COLO668 (cell line): ENCODE data around the gene HAND2.

Experiments used
- DNase-seq: peaks from one replicate; lab custom pipeline; 2025; ENCODE audit not compliant: unreplicated experiment; lab: John Stamatoyannopoulos, UW

The HAND2 gene

DNA sequence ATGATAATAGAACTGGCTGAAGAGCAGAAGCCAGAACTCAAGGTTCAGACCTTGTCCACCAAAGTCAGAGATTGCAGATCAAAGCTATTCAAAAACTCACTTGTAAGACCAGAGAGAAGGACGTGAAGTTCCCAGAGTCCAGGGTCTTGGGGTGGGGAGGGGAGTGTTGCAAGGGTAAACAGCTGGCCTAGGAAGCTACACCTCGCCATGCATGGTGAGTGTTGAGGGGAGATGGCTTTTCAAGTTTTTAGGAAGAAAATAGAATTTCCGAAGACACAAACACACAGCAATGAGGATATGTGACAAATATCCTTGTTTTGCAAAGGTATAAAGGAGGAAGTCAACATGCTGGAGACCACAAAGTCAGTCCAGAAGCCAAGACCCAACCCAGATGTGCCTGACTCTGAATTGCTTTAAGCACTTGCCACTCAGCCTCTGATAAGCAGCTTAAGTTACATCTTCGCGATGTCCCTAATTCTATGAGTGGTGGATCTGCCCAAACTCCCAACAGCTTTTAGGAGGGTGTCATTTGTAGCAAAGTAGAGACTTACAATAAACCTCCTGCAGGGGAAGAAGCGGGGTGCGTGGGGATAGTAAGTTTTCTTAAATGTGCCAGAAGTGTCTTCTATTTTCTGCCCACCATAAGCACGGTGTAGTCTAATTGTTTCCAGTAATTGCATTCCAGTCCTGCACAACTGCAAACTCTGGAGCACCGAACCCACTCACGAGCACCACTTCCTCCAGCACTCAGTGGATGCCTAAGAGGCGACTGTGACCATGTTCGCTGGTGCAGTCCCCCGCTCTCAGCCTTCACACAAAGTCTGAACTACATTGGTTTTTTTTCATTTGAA, 26.5 kb downstream of the HAND2 start:
- DNase-seq = no peak

DNA sequence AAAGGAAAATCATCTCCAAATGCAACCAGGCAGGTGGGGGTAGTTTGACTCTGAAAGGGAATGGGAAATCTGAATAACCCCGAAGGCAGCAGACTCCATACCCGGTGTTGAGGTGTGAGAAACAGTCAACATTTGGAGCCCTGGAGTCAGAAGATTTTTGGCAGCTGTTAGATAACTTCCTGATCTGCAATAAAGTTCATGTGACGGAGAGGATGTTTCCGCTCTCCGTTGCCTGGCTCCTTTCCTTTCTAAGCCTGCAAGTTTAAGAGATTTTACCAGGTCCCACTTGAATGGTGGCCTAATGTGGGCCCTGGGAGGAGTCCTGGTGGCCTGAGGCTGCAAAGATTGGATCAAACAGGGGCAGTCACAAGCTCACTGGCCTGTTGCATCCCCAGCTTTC, 27.7 kb downstream of the HAND2 start:
- no peak for DNase-seq

DNA sequence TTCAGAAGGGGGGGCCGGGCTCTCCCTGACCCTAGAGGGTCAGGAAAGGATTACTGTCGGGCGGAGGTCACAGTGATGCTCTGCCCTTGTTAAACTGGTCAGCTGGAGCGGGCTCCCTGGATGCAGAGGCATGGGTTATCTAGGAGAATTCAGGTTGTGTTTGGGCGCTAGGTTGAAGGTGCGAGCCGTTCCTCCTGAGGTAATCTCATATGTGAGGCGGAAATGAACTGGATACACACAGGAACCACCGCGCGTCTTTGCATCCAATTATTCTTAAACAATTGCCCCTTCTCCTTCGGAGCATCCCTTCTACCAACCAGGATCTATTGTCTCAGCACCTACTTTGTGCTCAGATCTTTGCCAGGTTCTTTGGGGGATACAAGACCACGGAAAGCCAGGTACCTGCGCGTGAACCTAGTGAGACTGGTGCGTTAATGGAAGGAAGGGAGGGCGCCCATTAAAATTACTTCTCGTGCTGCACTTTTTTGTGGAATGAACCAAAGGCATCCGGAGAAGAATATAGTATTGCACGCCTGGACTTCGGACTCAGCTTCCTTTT, 28.4 kb downstream of the HAND2 start:
- DNase-seq = no peak

DNA sequence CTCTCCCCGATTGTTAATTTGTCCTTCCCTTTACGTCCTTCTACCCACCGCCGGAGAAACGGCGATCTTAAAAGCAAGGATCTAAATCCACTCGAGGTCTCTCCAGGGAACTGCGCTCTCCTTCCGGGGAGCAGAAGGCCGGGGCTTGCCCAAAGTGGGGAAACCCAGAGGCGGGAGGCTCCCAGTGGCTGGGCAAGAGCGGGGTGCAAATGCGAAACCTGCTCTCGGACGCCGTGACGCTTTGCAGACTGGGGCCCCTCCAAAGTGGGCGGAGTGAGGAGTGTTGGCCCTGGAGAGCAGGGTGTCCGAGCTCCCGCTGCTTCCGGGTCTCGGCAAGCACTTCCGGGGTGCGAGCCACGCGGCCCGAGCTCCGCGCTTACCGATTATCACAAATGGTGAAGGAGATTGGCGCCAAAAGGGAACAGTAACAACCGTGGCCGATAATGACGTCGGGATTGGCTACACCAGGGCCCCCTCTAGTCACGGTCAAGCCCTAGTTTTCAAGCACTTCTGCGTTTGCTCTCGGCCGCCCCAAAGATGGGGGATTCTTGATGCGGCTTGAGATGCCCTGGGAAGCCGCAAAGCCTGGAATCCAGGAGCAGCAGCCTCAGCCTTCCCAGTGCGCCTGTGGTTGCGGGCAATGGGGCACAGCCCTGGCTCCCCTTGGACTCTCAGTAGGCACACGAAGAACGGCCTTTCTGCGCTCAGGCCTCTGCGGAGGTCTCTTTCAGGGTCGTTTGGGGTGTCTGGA, 29.0 kb downstream of the HAND2 start:
- DNase-seq = no peak

DNA sequence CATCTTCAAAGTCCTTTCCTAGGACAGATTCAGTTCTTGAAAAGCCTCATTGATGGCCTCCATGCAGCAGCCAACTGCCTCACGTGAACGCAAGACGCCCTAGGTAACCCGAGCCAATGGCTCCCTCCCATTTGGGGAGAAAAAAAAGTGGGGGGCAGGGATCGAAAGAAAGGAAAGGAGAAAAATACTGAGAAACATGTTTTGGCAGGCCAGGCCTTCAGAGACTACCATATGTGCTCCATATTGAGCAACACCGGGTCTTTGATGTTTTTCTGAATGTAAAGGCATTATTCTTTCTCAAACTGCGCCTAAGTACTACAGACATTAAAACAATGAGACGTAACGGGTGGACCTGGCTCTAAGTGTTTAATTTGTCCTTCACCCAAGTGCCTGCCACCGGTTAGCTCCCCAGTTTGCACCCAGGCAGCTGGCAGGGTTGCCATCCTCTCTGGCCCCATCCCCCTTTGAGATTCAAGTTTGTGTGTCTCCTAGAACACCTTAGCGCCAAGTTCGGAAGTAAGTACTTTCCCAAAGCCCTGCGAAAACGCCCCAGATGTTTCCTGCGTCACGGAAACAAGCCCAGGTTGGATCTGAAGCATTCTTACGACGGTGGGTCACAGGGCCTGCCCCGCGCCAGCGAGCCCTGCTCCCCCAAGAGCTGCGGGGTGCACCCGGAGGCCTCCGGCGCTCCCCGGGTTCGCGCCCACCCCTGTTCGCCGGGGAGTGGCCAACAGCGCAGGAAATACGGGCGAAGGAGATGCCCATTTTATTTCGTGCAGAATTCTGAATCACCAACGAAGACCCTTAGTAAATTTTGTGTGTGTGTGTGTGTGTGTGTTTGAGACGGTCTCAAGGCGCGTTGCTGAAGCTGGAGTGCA, 30.1 kb downstream of the HAND2 start:
- no peak for DNase-seq

GRCh38 chr4:173498771-173499170, 31.3 kb downstream of the HAND2 start:
- DNase-seq = no peak

GRCh38 chr4:173498023-173498422, 32.0 kb downstream of the HAND2 start:
- DNase-seq = no peak

DNA sequence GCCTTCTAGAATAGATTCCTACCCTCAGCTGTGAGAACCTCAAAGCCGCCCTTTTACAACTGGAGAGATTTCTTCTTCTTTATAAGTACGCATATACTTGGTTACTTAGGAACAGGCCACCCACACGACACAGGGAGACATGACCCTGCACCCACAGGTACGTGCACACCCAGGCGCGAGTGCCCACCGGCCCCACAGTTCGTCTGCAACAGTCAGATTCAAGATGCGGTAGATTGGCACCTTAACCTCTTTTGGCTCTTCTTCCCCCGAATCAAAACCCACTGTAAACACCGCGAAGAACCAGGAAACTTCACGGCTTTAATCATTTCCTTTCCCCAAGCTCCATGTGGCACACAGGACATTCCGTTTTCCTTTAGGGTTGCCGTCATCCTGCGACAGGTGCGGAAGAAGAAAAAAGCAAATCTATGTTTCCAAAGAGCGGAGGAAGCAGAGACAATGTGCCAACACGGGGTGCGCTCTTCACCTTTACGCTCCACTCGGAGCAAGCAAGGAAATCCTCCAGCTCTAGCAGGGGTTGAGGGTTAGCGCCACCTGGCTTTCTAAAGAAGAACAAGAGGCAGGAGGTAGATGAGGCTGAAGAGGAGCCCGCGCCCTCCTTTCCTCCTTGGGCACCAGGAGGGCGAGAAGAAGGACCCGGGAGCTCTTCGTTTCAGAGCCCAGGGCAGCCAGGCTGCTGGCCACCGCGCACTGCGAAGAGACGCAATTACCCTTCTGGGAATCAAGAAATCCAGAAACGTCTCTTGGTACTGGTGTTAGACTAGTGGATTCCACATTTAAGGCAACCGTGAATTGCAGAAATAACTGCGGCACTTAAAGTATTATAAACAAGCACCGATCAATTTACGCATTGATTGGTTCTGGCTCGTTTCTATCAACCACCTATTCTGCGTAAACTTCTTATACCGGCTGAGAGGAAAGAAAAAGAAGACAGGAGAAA, 35.7 kb downstream of the HAND2 start:
- DNase-seq = peak; percentile 69

DNA sequence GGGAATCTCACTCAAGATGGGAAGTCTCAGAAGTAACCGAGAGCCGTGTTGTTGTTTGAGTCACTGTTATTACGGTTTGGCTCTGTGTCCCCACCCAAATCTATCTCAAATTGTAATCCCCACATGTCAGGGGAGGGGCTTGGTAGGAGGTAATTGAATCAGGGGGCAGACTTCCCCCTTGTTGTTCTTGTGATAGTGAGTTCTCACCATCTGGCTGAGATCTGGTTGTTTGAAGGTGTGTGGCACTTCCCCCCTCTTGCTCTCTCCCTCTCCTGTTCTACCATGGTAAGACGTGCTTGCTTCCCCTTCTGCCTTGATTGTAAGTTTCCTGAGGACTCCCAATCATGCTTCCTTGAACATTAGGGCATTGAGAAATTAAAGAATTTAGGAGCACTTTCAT, 37.0 kb downstream of the HAND2 start:
- DNase-seq = no peak

DNA sequence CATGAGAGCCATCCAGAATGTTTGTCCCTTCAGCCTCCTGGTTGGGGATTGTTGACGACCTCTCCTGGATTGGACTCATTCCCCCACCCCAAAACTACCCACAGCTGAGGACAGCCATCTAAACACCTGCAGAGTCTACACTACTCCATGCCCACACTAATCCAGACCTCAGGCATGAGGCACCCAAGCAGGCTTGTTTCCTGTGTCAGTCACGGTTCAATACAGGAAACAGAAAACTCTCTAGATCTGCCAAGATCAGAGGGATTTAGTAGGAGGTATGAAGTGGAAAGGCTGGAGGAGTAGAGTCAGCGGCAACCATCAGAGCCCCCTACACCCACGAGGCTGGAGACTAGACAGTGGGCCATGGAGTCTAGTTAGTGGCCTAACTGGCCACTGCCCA, 37.7 kb downstream of the HAND2 start:
- DNase-seq = no peak

DNA sequence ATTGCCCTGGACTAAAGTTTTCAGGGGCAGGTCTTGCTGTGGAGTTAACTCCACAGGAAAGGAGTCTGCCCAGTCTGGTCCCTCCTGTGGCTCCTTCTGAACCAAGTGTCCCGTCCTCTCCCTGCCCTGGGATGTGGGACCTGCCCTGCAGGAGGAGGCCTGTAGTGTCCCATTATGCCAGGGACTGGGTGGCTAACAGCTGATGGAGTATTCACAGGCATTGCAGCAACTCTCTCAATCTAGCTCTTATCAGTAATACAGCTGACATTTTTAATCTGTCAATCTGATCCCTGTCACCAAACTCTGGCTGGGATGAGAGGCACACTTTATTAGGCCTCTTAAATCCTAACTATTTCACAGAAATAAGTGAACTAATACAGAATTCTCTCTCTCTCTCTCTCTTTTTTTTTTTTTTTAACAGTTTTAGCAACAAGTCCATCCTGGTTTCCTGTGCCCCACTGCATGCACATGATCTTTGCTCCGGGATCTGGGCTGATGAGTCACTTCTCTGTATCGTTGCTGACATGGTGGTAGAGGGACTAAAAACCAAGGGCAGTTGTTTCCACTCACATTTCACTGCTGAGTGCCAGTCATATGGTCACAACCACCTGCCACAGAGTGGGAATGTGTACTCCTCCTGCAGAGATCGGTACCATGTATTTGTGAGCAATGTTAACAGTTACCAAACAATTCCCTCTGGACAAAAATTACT, 39.1 kb downstream of the HAND2 start:
- DNase-seq = peak; percentile 14

GRCh38 chr4:173490256-173490655, 39.8 kb downstream of the HAND2 start:
- DNase-seq = no peak

- no peak for DNase-seq
Measured at GRCh38 chr4:173489514-173489913, 40.5 kb downstream of the HAND2 start.

- DNase-seq = no peak
Measured at GRCh38 chr4:173488656-173489055, 41.4 kb downstream of the HAND2 start.

- DNase-seq = no peak
Measured at GRCh38 chr4:173488074-173488473, 42.0 kb downstream of the HAND2 start.

- DNase-seq = no peak
Measured at GRCh38 chr4:173486714-173487392, 43.2 kb downstream of the HAND2 start.

- DNase-seq = no peak
Measured at GRCh38 chr4:173485164-173485563, 44.9 kb downstream of the HAND2 start.

DNA sequence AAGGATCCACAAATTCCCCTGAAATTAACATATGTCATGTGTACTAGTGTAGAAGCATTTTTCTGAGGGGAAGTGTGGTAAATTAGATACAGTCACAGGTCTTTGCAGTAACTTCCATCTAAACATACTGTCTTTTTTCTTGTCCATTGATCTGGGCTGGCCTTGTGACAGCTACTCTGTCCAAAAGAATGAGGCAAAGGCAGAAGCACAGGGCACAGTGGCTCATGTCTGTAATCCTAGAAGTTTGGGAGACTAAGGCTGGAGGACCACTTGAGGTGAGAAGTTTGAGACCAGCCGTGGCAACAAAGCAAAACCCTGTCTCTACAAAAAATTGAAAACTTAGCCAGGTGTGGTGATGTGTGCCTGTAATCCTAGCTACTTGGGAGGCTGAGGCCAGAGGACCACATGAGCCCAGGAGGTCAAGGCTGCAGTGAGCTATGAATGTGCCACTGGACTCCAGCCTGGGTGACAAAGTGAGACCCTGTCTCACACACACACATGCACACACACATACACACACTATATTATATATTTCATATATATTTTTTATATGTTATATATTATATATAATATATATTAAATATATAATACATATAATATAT, 47.6 kb downstream of the HAND2 start:
- DNase-seq = no peak
